Measurements from ENCODE around the gene DUSP5. TPM values are rescaled to one million over a fixed set of nuclear protein-coding genes. Genes with fewer than 3 reads are reported as not detected.
A peak's percentile ranks its signal among the peaks of the same experiment; 100 is the strongest.

DUSP5 gene
- polyA plus RNA-seq, 2 donors: 33.8 to 107 TPM

DNA sequence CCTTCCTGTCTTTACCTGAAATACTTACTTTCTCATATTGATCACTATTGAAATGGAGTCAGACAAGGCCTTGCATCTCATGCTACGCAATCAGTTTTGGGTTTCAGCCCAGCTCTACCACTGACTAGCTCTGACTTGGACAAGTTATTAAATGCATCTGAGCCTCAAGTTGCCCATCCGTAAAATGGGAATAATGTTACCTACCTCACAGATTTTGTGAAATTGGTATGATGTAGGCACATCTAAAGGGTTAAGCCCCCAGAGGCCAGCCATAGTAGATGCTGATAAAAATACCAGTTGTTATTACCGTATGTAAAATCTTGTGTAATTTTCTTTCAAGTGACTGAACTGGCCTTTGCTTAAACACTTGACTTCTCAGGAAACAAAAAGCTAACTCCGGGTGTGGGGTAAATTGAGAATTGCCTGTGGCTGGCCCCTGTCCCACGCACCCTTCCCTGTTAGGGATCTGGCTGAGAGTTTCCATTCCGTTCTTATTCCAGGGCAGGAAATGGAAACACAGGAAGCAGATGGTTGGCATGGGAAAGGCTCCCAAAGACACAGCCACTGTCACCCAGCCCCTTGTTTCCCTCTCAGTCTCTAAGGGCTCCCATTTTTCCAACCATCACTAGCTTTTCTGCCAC is 7.5 kb downstream of the DUSP5 start:
- Histone ChIP-seq H3K36me3 (ENCODE audit: control insufficient read depth in 2 of 2, insufficient read depth in 2 of 2, low read length in 1 of 2) (peaks cover 0 to 2% of the 10 kb centered on the region in 2 donors), H3K27me3 (ENCODE audit: control insufficient read depth in 1 of 2, insufficient read depth in 2 of 2, low read length in 2 of 2) (no peaks in the 10 kb centered on the region), H3K4me3 (ENCODE audit: low read depth in 1 of 2, low read length in 2 of 2) (no peak overlapping the region), H3K27ac (ENCODE audit: low read depth in 2 of 2, low read length in 1 of 2) (peak overlapping the region in 1 of 2 donors; percentile 55), H3K4me1 (ENCODE audit: control insufficient read depth in 2 of 2, insufficient read depth in 2 of 2, low read length in 1 of 2) (peaks cover 3 to 7% of the 10 kb centered on the region in 2 donors), H3K9me3 (ENCODE audit: control insufficient read depth in 2 of 2, insufficient read depth in 1 of 2, low read depth in 1 of 2, low read length in 1 of 2) (no peaks in the 10 kb centered on the region)
- WGBS, 2 donors: 77 to 80% methylated on average over 6 of the region's 6 CpGs

DNA sequence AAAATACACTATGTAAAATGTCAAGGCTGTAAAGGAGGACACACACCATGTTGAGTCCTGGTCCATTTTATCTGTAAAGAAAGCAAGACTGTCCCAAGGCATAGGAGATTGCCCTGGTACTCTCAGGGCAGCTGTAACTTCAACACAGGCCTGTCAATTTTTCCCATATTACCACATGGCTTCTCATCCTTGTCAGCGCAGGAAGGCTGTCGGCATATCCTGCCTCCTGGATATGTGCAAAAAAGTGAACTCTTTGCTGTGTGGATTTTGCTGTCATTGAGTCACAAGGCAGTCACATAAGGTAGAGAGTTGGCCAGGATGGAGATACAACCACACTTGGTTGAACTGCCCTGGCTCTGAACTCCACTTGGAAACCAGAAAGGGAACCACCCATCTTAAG is 8.7 kb downstream of the DUSP5 start:
- no peak overlapping the region for H3K27ac ChIP-seq (ENCODE audit: low read depth in 2 of 2, low read length in 1 of 2)

GRCh38 chr10:110507346-110507745 is 9.6 kb downstream of the DUSP5 start:
- Histone ChIP-seq H3K4me1 (ENCODE audit: control insufficient read depth in 2 of 2, insufficient read depth in 2 of 2, low read length in 1 of 2) (peaks cover 0 to 3% of the 10 kb centered on the region in 2 donors), H3K27me3 (ENCODE audit: control insufficient read depth in 1 of 2, insufficient read depth in 2 of 2, low read length in 2 of 2) (no peaks in the 10 kb centered on the region), H3K27ac (ENCODE audit: low read depth in 2 of 2, low read length in 1 of 2) (no peak overlapping the region), H3K4me3 (ENCODE audit: low read depth in 1 of 2, low read length in 2 of 2) (no peak overlapping the region), H3K36me3 (ENCODE audit: control insufficient read depth in 2 of 2, insufficient read depth in 2 of 2, low read length in 1 of 2) (peaks cover 0 to 11% of the 10 kb centered on the region in 2 donors), H3K9me3 (ENCODE audit: control insufficient read depth in 2 of 2, insufficient read depth in 1 of 2, low read depth in 1 of 2, low read length in 1 of 2) (no peaks in the 10 kb centered on the region)
- 88 to 91% methylated on average over 6 of the region's 6 CpGs for WGBS, 2 donors

More for the DNA sequence above, 8.7 kb downstream of the DUSP5 start:
- no peak overlapping the region for H3K4me3 ChIP-seq (ENCODE audit: low read depth in 1 of 2, low read length in 2 of 2)
- peaks cover 0 to 3% of the 10 kb centered on the region in 2 donors for H3K4me1 ChIP-seq (ENCODE audit: control insufficient read depth in 2 of 2, insufficient read depth in 2 of 2, low read length in 1 of 2)
- no peaks in the 10 kb centered on the region for H3K9me3 ChIP-seq (ENCODE audit: control insufficient read depth in 2 of 2, insufficient read depth in 1 of 2, low read depth in 1 of 2, low read length in 1 of 2)
- H3K27me3 ChIP-seq (ENCODE audit: control insufficient read depth in 1 of 2, insufficient read depth in 2 of 2, low read length in 2 of 2): no peaks in the 10 kb centered on the region
- 81 to 85% methylated on average over 2 of the region's 2 CpGs for WGBS, 2 donors
- peaks cover 0 to 6% of the 10 kb centered on the region in 2 donors for H3K36me3 ChIP-seq (ENCODE audit: control insufficient read depth in 2 of 2, insufficient read depth in 2 of 2, low read length in 1 of 2)

- WGBS, 2 donors: 84 to 91% methylated on average over 9 of the region's 9 CpGs
- H3K9me3 ChIP-seq (ENCODE audit: control insufficient read depth in 2 of 2, insufficient read depth in 1 of 2, low read depth in 1 of 2, low read length in 1 of 2): no peaks in the 10 kb centered on the region
- no peaks in the 10 kb centered on the region for H3K27me3 ChIP-seq (ENCODE audit: control insufficient read depth in 1 of 2, insufficient read depth in 2 of 2, low read length in 2 of 2)
- no peak overlapping the region for H3K4me3 ChIP-seq (ENCODE audit: low read depth in 1 of 2, low read length in 2 of 2)
- peaks cover 0 to 11% of the 10 kb centered on the region in 2 donors for H3K36me3 ChIP-seq (ENCODE audit: control insufficient read depth in 2 of 2, insufficient read depth in 2 of 2, low read length in 1 of 2)
- no peaks in the 10 kb centered on the region for H3K4me1 ChIP-seq (ENCODE audit: control insufficient read depth in 2 of 2, insufficient read depth in 2 of 2, low read length in 1 of 2)
- H3K27ac ChIP-seq (ENCODE audit: low read depth in 2 of 2, low read length in 1 of 2): no peak overlapping the region
These were observed 10.6 kb downstream of the DUSP5 start for GRCh38 chr10:110508159-110508788.

- H3K36me3 ChIP-seq (ENCODE audit: control insufficient read depth in 2 of 2, insufficient read depth in 2 of 2, low read length in 1 of 2): peaks cover 0 to 11% of the 10 kb centered on the region in 2 donors
- no peak overlapping the region for H3K27ac ChIP-seq (ENCODE audit: low read depth in 2 of 2, low read length in 1 of 2)
- H3K4me3 ChIP-seq (ENCODE audit: low read depth in 1 of 2, low read length in 2 of 2): no peak overlapping the region
- H3K4me1 ChIP-seq (ENCODE audit: control insufficient read depth in 2 of 2, insufficient read depth in 2 of 2, low read length in 1 of 2): no peaks in the 10 kb centered on the region
- no peaks in the 10 kb centered on the region for H3K27me3 ChIP-seq (ENCODE audit: control insufficient read depth in 1 of 2, insufficient read depth in 2 of 2, low read length in 2 of 2)
- H3K9me3 ChIP-seq (ENCODE audit: control insufficient read depth in 2 of 2, insufficient read depth in 1 of 2, low read depth in 1 of 2, low read length in 1 of 2): no peaks in the 10 kb centered on the region
- WGBS, 2 donors: 79 to 82% methylated on average over 11 of the region's 11 CpGs
These were observed 11.3 kb downstream of the DUSP5 start for GRCh38 chr10:110508806-110509544.

DNA sequence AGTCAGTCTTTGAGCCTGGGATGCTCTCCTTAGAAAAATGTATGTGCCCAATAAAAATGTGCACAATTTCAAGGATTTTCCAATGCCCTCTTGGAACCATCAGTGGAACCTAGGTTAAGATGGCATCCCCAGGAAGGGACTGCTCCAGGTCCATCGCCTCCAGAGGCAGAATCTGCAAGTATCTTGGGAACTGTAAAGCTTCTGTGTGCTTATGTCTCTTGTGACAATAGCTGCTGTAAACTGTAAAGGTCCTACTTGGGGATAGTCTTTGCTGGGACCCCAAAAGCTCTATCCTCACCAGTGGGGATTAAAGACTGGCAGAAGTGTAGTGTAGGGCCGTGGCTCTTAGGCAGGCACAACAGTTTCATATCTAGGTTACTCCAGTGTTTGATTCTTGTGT is 11.9 kb downstream of the DUSP5 start:
- H3K4me3 ChIP-seq (ENCODE audit: low read depth in 1 of 2, low read length in 2 of 2): no peak overlapping the region

GRCh38 chr10:110510086-110510485 is 12.4 kb downstream of the DUSP5 start:
- H3K27me3 ChIP-seq (ENCODE audit: control insufficient read depth in 1 of 2, insufficient read depth in 2 of 2, low read length in 2 of 2): no peaks in the 10 kb centered on the region
- H3K9me3 ChIP-seq (ENCODE audit: control insufficient read depth in 2 of 2, insufficient read depth in 1 of 2, low read depth in 1 of 2, low read length in 1 of 2): no peaks in the 10 kb centered on the region
- no peak overlapping the region for H3K4me3 ChIP-seq (ENCODE audit: low read depth in 1 of 2, low read length in 2 of 2)
- H3K27ac ChIP-seq (ENCODE audit: low read depth in 2 of 2, low read length in 1 of 2): no peak overlapping the region
- peaks cover 0 to 11% of the 10 kb centered on the region in 2 donors for H3K36me3 ChIP-seq (ENCODE audit: control insufficient read depth in 2 of 2, insufficient read depth in 2 of 2, low read length in 1 of 2)
- 92 to 94% methylated on average over 9 of the region's 9 CpGs for WGBS, 2 donors
- H3K4me1 ChIP-seq (ENCODE audit: control insufficient read depth in 2 of 2, insufficient read depth in 2 of 2, low read length in 1 of 2): no peaks in the 10 kb centered on the region

More for the DNA sequence above, 11.9 kb downstream of the DUSP5 start:
- H3K9me3 ChIP-seq (ENCODE audit: control insufficient read depth in 2 of 2, insufficient read depth in 1 of 2, low read depth in 1 of 2, low read length in 1 of 2): no peaks in the 10 kb centered on the region
- H3K27ac ChIP-seq (ENCODE audit: low read depth in 2 of 2, low read length in 1 of 2): no peak overlapping the region
- no peaks in the 10 kb centered on the region for H3K27me3 ChIP-seq (ENCODE audit: control insufficient read depth in 1 of 2, insufficient read depth in 2 of 2, low read length in 2 of 2)
- 96% methylated on average over 2 of the region's 2 CpGs for WGBS, 2 donors
- peaks cover 0 to 11% of the 10 kb centered on the region in 2 donors for H3K36me3 ChIP-seq (ENCODE audit: control insufficient read depth in 2 of 2, insufficient read depth in 2 of 2, low read length in 1 of 2)
- no peaks in the 10 kb centered on the region for H3K4me1 ChIP-seq (ENCODE audit: control insufficient read depth in 2 of 2, insufficient read depth in 2 of 2, low read length in 1 of 2)

DNA sequence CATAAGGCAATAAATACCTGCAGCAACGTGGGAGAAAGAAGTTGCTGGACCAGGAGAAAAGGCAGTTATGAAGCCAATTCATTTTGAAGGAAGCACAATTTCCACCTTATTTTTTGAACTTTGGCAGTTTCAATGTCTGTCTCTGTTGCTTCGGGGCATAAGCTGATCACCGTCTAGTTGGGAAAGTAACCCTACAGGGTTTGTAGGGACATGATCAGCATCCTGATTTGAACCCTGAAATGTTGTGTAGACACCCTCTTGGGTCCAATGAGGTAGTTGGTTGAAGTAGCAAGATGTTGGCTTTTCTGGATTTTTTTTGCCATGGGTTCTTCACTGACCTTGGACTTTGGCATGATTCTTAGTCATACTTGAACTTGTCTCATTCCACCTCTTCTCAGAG is 13.0 kb downstream of the DUSP5 start:
- Histone ChIP-seq H3K27me3 (ENCODE audit: control insufficient read depth in 1 of 2, insufficient read depth in 2 of 2, low read length in 2 of 2) (no peaks in the 10 kb centered on the region), H3K27ac (ENCODE audit: low read depth in 2 of 2, low read length in 1 of 2) (no peak overlapping the region)
- 86 to 93% methylated on average over 3 of the region's 3 CpGs for WGBS, 2 donors

GRCh38 chr10:110511734-110512449 is 14.2 kb downstream of the DUSP5 start:
- no peak overlapping the region for H3K27ac ChIP-seq (ENCODE audit: low read depth in 2 of 2, low read length in 1 of 2)
- H3K27me3 ChIP-seq (ENCODE audit: control insufficient read depth in 1 of 2, insufficient read depth in 2 of 2, low read length in 2 of 2): no peaks in the 10 kb centered on the region
- peaks cover 0 to 13% of the 10 kb centered on the region in 2 donors for H3K36me3 ChIP-seq (ENCODE audit: control insufficient read depth in 2 of 2, insufficient read depth in 2 of 2, low read length in 1 of 2)
- H3K4me3 ChIP-seq (ENCODE audit: low read depth in 1 of 2, low read length in 2 of 2): no peak overlapping the region
- no peaks in the 10 kb centered on the region for H3K4me1 ChIP-seq (ENCODE audit: control insufficient read depth in 2 of 2, insufficient read depth in 2 of 2, low read length in 1 of 2)
- WGBS, 2 donors: 63 to 73% methylated on average over 6 of the region's 6 CpGs
- H3K9me3 ChIP-seq (ENCODE audit: control insufficient read depth in 2 of 2, insufficient read depth in 1 of 2, low read depth in 1 of 2, low read length in 1 of 2): no peaks in the 10 kb centered on the region

More for the DNA sequence above, 13.0 kb downstream of the DUSP5 start:
- Histone ChIP-seq H3K4me3 (ENCODE audit: low read depth in 1 of 2, low read length in 2 of 2) (no peak overlapping the region), H3K9me3 (ENCODE audit: control insufficient read depth in 2 of 2, insufficient read depth in 1 of 2, low read depth in 1 of 2, low read length in 1 of 2) (no peaks in the 10 kb centered on the region), H3K4me1 (ENCODE audit: control insufficient read depth in 2 of 2, insufficient read depth in 2 of 2, low read length in 1 of 2) (no peaks in the 10 kb centered on the region), H3K36me3 (ENCODE audit: control insufficient read depth in 2 of 2, insufficient read depth in 2 of 2, low read length in 1 of 2) (peaks cover 0 to 13% of the 10 kb centered on the region in 2 donors)
